ENCODE data around the gene COL5A1. TPM values are rescaled to one million over a fixed set of nuclear protein-coding genes. Genes with fewer than 3 reads are reported as not detected.

Gene COL5A1
- total and polyA plus RNA-seq, 3 experiments from 2014 or later, result 0.02 to 0.43 (median 0.13) TPM

DNA sequence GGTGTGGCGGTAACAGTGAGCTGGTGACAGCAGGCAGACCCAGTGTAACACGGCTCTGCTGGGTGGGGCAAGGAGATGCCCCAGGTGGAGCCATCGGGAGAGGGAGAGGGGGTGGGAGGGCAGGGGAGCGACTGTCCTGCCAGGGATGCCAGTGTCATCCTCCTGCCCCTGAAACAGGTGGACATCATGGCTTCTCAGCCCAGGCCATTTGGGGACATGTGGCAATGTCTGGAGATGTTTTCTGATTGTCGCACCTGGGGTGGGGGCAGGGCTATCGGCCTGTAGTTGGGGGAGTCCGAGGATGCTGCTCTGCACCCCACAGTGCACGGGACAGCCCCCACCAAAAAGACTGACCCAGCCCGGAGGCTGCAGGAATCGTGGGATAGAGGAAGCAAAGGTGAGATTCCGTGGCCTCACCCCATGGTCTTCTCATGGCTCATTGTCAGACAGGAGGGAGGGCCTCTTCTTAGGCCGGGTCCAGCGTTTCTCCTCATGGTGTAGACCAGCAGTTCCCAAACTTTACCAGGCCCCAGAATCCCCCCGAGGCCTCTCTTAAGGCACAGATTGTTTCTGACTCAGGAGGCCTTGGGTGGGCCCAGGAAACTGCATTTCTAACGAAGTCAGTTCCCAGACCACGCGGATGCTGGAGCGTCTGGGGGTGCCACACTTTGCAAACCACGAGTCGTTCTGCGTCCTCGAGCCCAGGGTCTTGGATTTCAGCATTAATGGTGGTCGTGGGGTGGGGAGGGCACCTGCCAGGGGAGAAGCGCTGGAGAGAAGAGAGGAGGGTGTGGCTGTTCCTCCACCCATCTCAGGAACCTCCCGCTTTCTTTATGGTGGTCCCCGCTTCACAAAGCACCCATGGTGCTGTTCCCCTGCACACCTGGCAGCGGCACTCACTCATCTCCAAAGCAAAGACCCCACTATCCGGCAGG, 11.0 kb downstream of the COL5A1 start:
- peaks cover 0 to 9% of the 10 kb centered on the region in 2 donors for H3K27me3 Mint-ChIP-seq
- H3K9me3 ChIP-seq (ENCODE audit: low read length), result no peaks in the 10 kb centered on the region
- no peak overlapping the region for H3K4me3 Mint-ChIP-seq
- no peak for DNase-seq
- no peak overlapping the region for H3K4me3 ChIP-seq (ENCODE audit: low read length)
- H3K27ac Mint-ChIP-seq, result peak overlapping the region in 2 of 8 donors; percentile 63 to 74
- no peaks in the 10 kb centered on the region for H3K4me1 ChIP-seq (ENCODE audit: insufficient read depth, low read length)
- POLR2A ChIA-PET, result no interaction called here
- H3K9me3 Mint-ChIP-seq, result no peaks in the 10 kb centered on the region
- no peaks in the 10 kb centered on the region for H3K36me3 Mint-ChIP-seq
- no peaks in the 10 kb centered on the region for H3K36me3 ChIP-seq (ENCODE audit: insufficient read depth, low read length)
- H3K27ac ChIP-seq (ENCODE audit: low read depth, low read length), result no peak overlapping the region
- no peaks in the 10 kb centered on the region for H3K27me3 ChIP-seq (ENCODE audit: insufficient read depth, low read length, poor library complexity, severe bottlenecking)
- H3K4me1 Mint-ChIP-seq, result peaks cover 0 to 11% (median 0%) of the 10 kb centered on the region in 3 donors
- CTCF ChIA-PET, result no interaction called here

DNA sequence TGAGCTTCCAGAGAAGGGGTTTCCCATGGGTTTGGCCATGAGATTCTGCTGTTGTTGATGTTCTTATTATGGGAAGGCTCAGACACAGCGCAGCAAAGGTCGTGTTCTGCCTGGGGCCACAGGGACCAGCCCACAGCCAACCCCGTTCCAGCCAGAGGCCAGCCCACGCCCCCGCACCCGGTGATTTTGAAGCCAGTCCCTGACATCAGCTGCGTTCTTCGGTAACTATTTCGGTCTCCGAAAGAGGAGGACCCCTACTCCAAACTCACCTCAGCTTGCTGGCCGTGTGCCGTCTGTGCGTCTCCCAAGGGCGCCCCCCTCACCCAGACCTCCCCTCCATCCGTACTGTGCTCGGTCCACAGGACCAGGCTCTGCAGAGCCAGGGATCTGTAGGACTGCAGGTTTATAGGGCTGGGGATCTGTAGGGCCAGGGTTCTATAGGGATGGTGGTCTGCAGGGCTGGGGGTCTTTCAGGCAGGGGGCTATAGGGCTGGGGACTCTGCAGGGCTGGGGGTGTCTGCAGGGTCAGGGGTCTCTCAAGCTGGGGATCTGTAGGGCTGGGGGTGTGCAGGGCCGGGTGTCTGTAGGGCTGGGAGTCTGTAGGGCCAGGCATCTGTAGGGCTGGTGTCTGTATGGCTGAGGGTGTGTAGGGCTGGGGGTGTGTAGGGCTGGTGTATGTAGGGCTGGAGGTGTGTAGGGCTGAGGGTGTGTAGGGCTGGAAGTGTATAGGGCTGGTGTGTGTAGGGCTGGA, 11.8 kb downstream of the COL5A1 start:
- no peaks in the 10 kb centered on the region for H3K9me3 ChIP-seq (ENCODE audit: low read length)
- H3K4me1 Mint-ChIP-seq, result peaks cover 0 to 8% (median 0%) of the 10 kb centered on the region in 3 donors
- DNase-seq, result no peak
- ChIA-PET POLR2A (no interaction called here), CTCF (no interaction called here)
- H3K27ac ChIP-seq (ENCODE audit: low read depth, low read length), result no peak overlapping the region
- no peaks in the 10 kb centered on the region for H3K36me3 ChIP-seq (ENCODE audit: insufficient read depth, low read length)
- H3K27me3 Mint-ChIP-seq, result peaks cover 0 to 9% of the 10 kb centered on the region in 2 donors
- H3K4me3 Mint-ChIP-seq, result no peak overlapping the region
- no peaks in the 10 kb centered on the region for H3K27me3 ChIP-seq (ENCODE audit: insufficient read depth, low read length, poor library complexity, severe bottlenecking)
- H3K9me3 Mint-ChIP-seq, result no peaks in the 10 kb centered on the region
- H3K27ac Mint-ChIP-seq, result no peak overlapping the region
- no peaks in the 10 kb centered on the region for H3K36me3 Mint-ChIP-seq
- no peaks in the 10 kb centered on the region for H3K4me1 ChIP-seq (ENCODE audit: insufficient read depth, low read length)
- H3K4me3 ChIP-seq (ENCODE audit: low read length), result no peak overlapping the region

DNA sequence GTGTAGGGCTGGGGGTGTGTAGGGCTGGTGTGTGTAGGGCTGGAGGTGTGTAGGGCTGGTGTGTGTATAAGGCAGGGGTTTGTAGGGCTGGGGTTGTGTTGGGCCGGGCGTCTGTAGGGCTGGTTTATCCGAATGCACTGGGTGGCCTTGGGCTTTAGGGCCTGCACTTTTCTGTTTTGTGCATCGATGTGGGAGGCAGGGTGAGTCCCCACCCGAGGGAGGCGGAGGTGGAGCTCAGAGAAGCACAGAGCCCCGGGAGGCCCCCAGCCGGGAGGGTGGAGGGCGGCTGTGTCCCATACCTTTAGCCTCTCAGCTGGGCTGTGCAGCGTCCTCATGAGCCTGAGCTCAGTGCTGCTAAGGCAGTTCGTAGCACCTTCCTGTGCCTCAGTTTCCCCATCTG, 13.5 kb downstream of the COL5A1 start:
- Histone ChIP-seq H3K36me3 (ENCODE audit: insufficient read depth, low read length) (no peaks in the 10 kb centered on the region), H3K27me3 (ENCODE audit: insufficient read depth, low read length, poor library complexity, severe bottlenecking) (no peaks in the 10 kb centered on the region), H3K9me3 (ENCODE audit: low read length) (no peaks in the 10 kb centered on the region), H3K27ac (ENCODE audit: low read depth, low read length) (no peak overlapping the region), H3K4me3 (ENCODE audit: low read length) (no peak overlapping the region), H3K4me1 (ENCODE audit: insufficient read depth, low read length) (no peaks in the 10 kb centered on the region)
- DNase-seq, result no peak
- Mint-ChIP-seq H3K4me3 (no peak overlapping the region), H3K4me1 (no peaks in the 10 kb centered on the region), H3K9me3 (peaks cover 0 to 5% (median 2%) of the 10 kb centered on the region in 5 donors), H3K27me3 (peaks cover 0 to 5% of the 10 kb centered on the region in 2 donors), H3K36me3 (no peaks in the 10 kb centered on the region), H3K27ac (no peak overlapping the region)
- ChIA-PET POLR2A (no interaction called here), CTCF (no interaction called here)

DNA sequence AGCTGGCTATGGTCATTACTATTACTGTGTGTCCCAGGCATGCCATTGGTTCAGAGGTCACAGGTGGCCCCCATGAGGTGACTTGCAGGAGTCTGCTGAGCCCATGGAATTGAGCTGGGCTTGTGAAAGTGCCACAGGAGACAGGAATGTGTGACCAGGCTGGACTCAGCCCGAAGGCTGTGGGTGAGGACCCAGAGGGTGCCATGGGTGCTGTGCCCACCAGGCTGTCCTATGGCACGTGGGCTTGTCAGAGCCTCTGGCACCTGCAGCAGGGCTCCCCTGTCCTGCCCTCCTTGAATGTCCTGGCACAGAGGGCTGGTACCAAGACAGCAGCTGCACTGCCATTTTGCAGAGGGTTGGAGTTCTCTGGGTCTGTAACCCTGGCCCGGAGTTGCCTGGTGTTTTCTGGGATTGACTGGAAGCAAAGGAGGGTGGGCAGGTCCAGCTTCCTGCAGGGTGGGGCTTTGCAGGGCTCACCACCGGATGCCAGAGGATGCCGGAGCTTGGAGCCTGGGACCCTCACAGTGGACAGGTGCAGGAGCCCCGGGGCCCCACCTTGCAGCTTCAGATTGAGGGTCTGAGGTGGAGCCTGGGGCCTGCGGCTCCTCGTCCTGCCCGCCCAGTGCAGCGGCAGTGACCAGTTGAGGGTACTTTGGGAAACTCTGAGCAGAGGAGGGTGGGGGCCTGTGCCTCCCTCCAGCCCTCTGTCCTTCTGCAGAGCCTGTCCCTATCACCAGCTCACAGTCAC, 14.2 kb downstream of the COL5A1 start:
- H3K27me3 Mint-ChIP-seq, result peaks cover 0 to 5% of the 10 kb centered on the region in 2 donors
- ChIA-PET POLR2A (no interaction called here), CTCF (no interaction called here)
- no peak for DNase-seq
- H3K36me3 Mint-ChIP-seq, result peaks cover 0 to 3% (median 0%) of the 10 kb centered on the region in 3 donors
- Histone ChIP-seq H3K27ac (ENCODE audit: low read depth, low read length) (no peak overlapping the region), H3K36me3 (ENCODE audit: insufficient read depth, low read length) (no peaks in the 10 kb centered on the region), H3K27me3 (ENCODE audit: insufficient read depth, low read length, poor library complexity, severe bottlenecking) (no peaks in the 10 kb centered on the region), H3K9me3 (ENCODE audit: low read length) (no peaks in the 10 kb centered on the region), H3K4me1 (ENCODE audit: insufficient read depth, low read length) (no peaks in the 10 kb centered on the region), H3K4me3 (ENCODE audit: low read length) (no peak overlapping the region)
- no peaks in the 10 kb centered on the region for H3K4me1 Mint-ChIP-seq
- H3K4me3 Mint-ChIP-seq, result no peak overlapping the region
- no peak overlapping the region for H3K27ac Mint-ChIP-seq
- H3K9me3 Mint-ChIP-seq, result peaks cover 0 to 12% (median 6%) of the 10 kb centered on the region in 5 donors

DNA sequence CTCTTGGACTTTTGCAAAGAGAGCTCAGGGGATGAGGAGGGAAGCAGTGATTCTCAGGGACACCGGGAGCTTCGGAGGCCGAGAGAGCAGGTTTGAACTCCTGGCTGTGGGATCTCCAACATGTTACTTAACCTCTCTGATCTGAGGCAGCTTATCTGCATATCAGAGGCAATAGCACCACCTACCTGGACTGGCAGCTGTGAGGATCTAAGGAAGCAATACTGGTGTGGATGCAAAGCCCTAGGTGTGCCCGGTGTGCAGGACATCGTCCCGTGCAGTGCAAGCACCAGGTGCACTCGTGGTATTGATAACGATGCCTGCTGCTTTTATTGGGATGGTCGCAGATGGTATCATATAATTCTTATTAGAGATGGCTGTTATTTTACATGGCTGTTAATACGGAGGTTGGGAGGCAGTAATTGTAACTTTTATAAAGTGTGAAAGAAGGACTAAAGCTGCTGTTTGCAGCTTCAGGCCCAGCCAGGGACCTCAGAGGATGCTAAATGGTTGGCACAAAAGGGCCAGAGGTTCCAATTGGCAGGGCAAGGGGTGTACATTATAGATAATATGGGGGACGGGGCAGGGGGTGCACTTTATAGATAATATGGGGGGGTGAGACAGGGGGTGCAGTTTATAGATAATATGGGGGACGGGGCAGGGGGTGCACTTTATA, 14.9 kb downstream of the COL5A1 start:
- Histone ChIP-seq H3K36me3 (ENCODE audit: insufficient read depth, low read length) (no peaks in the 10 kb centered on the region), H3K4me1 (ENCODE audit: insufficient read depth, low read length) (no peaks in the 10 kb centered on the region), H3K9me3 (ENCODE audit: low read length) (no peaks in the 10 kb centered on the region), H3K27me3 (ENCODE audit: insufficient read depth, low read length, poor library complexity, severe bottlenecking) (no peaks in the 10 kb centered on the region), H3K27ac (ENCODE audit: low read depth, low read length) (no peak overlapping the region), H3K4me3 (ENCODE audit: low read length) (no peak overlapping the region)
- H3K4me3 Mint-ChIP-seq, result no peak overlapping the region
- no peaks in the 10 kb centered on the region for H3K4me1 Mint-ChIP-seq
- H3K36me3 Mint-ChIP-seq, result peaks cover 0 to 6% (median 0%) of the 10 kb centered on the region in 3 donors
- peaks cover 2 to 13% (median 9%) of the 10 kb centered on the region in 5 donors for H3K9me3 Mint-ChIP-seq
- no peak overlapping the region for H3K27ac Mint-ChIP-seq
- no peak for DNase-seq
- peaks cover under 1 to 5% of the 10 kb centered on the region in 2 donors for H3K27me3 Mint-ChIP-seq
- POLR2A ChIA-PET, result no interaction called here
- CTCF ChIA-PET, result no interaction called here

DNA sequence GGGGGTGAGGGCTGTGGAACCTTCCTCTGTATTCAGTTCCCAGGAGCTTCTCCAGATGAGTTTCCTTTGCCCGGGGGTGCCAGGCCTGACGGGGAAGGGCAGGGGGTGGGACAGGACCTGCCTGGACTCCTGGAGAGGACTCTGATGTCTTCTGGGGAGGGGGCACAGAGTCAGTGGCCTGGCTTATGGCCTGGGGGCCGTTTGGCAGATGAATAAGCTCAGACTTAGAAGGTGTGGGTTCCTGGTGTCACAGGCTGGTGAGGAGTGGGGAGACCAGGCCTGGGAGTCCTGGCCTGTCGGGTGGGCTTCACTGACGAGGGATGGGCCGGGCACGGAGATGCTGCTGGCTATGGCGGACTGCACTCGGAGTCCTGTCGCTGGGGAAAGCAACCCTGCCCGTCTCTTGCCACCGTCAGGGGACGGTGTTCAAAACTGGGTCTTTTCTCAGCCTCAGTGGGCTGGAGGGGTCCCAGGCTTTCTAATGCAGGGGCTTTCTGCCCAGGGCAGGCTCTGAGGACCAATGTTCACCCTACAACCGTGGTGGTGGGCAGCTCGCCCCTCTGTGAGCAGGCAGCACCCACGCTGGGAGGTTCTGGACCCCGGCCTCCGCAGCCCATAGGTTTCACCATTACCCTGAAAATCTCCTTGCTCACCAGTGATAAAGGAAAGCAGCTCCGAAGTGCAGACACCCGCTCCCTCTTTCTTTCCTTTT, 16.2 kb downstream of the COL5A1 start:
- peaks cover 0 to 10% (median 0%) of the 10 kb centered on the region in 3 donors for H3K36me3 Mint-ChIP-seq
- H3K27ac ChIP-seq (ENCODE audit: low read depth, low read length), result no peak overlapping the region
- H3K27ac Mint-ChIP-seq, result no peak overlapping the region
- no peaks in the 10 kb centered on the region for H3K4me1 Mint-ChIP-seq
- H3K9me3 Mint-ChIP-seq, result peaks cover 5 to 16% (median 13%) of the 10 kb centered on the region in 5 donors
- DNase-seq, result no peak
- H3K4me3 Mint-ChIP-seq, result no peak overlapping the region
- H3K4me3 ChIP-seq (ENCODE audit: low read length), result no peak overlapping the region
- ChIA-PET CTCF (no interaction called here), POLR2A (no interaction called here)
- peaks cover 3 to 8% of the 10 kb centered on the region in 2 donors for H3K27me3 Mint-ChIP-seq
- no peaks in the 10 kb centered on the region for H3K9me3 ChIP-seq (ENCODE audit: low read length)
- no peaks in the 10 kb centered on the region for H3K27me3 ChIP-seq (ENCODE audit: insufficient read depth, low read length, poor library complexity, severe bottlenecking)
- no peaks in the 10 kb centered on the region for H3K36me3 ChIP-seq (ENCODE audit: insufficient read depth, low read length)
- no peaks in the 10 kb centered on the region for H3K4me1 ChIP-seq (ENCODE audit: insufficient read depth, low read length)

DNA sequence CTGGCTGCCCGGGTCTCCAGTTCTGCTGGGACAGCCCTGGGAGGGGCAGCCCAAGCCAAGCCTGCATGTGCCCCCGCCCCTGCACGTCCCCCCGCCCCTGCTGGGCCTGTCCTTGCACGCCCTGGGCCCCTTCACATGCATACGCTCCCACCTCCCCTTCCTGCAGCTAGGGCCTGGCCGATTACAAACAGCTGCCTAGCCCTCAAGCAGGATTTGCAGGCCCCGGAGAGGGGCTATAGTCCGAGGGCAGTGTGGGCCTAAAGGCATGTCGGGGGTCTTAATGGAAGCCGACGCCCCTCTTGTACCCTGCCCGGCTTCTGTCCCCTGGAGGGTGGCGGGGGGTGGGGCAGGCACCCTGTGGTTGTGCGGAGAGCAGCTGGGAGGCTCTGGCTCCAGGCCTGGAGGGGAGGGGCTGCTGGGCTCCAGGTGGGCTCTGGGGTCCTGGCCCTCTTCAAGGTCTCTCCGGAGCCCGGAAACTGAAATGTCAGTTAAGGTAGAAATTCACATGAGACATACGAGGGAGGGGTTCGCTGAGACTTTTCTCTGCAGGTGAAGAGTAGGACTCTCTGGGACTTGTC, 16.9 kb downstream of the COL5A1 start:
- ChIA-PET CTCF (no interaction called here), POLR2A (no interaction called here)
- peaks cover 0 to 10% (median 0%) of the 10 kb centered on the region in 3 donors for H3K36me3 Mint-ChIP-seq

More for the DNA sequence above, 16.9 kb downstream of the COL5A1 start:
- H3K27ac Mint-ChIP-seq, result no peak overlapping the region
- H3K27ac ChIP-seq (ENCODE audit: low read depth, low read length), result no peak overlapping the region
- H3K36me3 ChIP-seq (ENCODE audit: insufficient read depth, low read length), result no peaks in the 10 kb centered on the region
- no peak for DNase-seq
- H3K4me1 Mint-ChIP-seq, result no peaks in the 10 kb centered on the region
- no peaks in the 10 kb centered on the region for H3K27me3 ChIP-seq (ENCODE audit: insufficient read depth, low read length, poor library complexity, severe bottlenecking)
- H3K4me3 Mint-ChIP-seq, result no peak overlapping the region
- peaks cover 5 to 16% (median 13%) of the 10 kb centered on the region in 5 donors for H3K9me3 Mint-ChIP-seq
- peaks cover 3 to 8% of the 10 kb centered on the region in 2 donors for H3K27me3 Mint-ChIP-seq
- no peaks in the 10 kb centered on the region for H3K4me1 ChIP-seq (ENCODE audit: insufficient read depth, low read length)
- no peaks in the 10 kb centered on the region for H3K9me3 ChIP-seq (ENCODE audit: low read length)
- H3K4me3 ChIP-seq (ENCODE audit: low read length), result no peak overlapping the region
